Measurements from ENCODE around the gene SMIM35.

GRCh38 chr11:117977029-117977428 lies 109.7 kb downstream of the SMIM35 start:
- TF ChIP-seq CTCF (IDR thresholded peaks at IDR 0.05) (no peak), GABPA (IDR thresholded peaks at IDR 0.05; ENCODE audit: low read depth) (no peak), REST (IDR thresholded peaks at IDR 0.05; ENCODE audit: low read depth, low read length) (no peak), POLR2AphosphoS5 (IDR thresholded peaks at IDR 0.05; ENCODE audit: low read depth, low read length) (no peak), PBX3 (IDR thresholded peaks at IDR 0.05) (no peak), TEAD4 (IDR thresholded peaks at IDR 0.05; ENCODE audit: borderline replicate concordance, insufficient read depth) (no peak), RFX5 (IDR thresholded peaks at IDR 0.05; ENCODE audit: low read length) (no peak), FOSL2 (IDR thresholded peaks at IDR 0.05; ENCODE audit: borderline replicate concordance, low read depth) (no peak), MAX (IDR thresholded peaks at IDR 0.05; ENCODE audit: low read depth) (no peak), EP300 (IDR thresholded peaks at IDR 0.05; ENCODE audit: borderline replicate concordance in 1 of 2, low read depth in 1 of 2, low read length in 1 of 2) (no peak)

Data from SK-N-SH (cell line).